Measurements from ENCODE around the gene COQ10A. TPM values are rescaled to one million over a fixed set of nuclear protein-coding genes. Genes with fewer than 3 reads are reported as not detected.

Gene COQ10A
- total RNA-seq, 1 donor from 2014 or later, result 7.9 TPM

- DNase-seq (ENCODE audit: low read depth in 2 of 2), result peak; percentile 97 to 99
Measured at GRCh38 chr12:56315622-56316473, 49.1 kb downstream of the COQ10A start, which contains the start of gene CNPY2. CNPY2 (minus strand) TSS chr12:56315988; CDS start chr12:56315217, 771 bp downstream.

GRCh38 chr12:56317675-56318074 lies 50.9 kb downstream of the COQ10A start:
- DNase-seq (ENCODE audit: low read depth in 2 of 2), result no peak

Other genes starting within 250 kb of the COQ10A start
- gene IKZF4, start 245.9 kb upstream of the COQ10A start, total RNA-seq, result 0.20 and 0.22 TPM in 2 replicates
- 99.2 and 124 TPM in 2 replicates for gene RPS26, start 225.0 kb upstream of the COQ10A start, total RNA-seq
- under 0.01 and 0.22 TPM in 2 replicates for gene ERBB3, start 186.8 kb upstream of the COQ10A start, total RNA-seq
- gene PA2G4, start 162.4 kb upstream of the COQ10A start, total RNA-seq, result 80.8 and 102 TPM in 2 replicates
- 2,546 and 2,559 TPM in 2 replicates for gene RPL41, start 150.3 kb upstream of the COQ10A start, total RNA-seq
- 2.6 and 5.0 TPM in 2 replicates for gene ZC3H10, start 148.7 kb upstream of the COQ10A start, total RNA-seq
- 270 and 326 TPM in 2 replicates for gene ESYT1, start 138.7 kb upstream of the COQ10A start, total RNA-seq
- gene MYL6B, start 114.4 kb upstream of the COQ10A start, total RNA-seq, result 63.6 and 75.0 TPM in 2 replicates
- gene MYL6, start 108.6 kb upstream of the COQ10A start, total RNA-seq, result 2,671 and 3,118 TPM in 2 replicates
- 31.4 and 45.8 TPM in 2 replicates for gene SMARCC2, start 77.5 kb upstream of the COQ10A start, total RNA-seq
- gene RNF41, start 45.0 kb upstream of the COQ10A start, total RNA-seq, result 42.5 and 73.0 TPM in 2 replicates
- gene NABP2, start 42.6 kb upstream of the COQ10A start, total RNA-seq, result 17.5 and 21.1 TPM in 2 replicates
- gene SLC39A5, start 36.9 kb upstream of the COQ10A start, total RNA-seq, result not detected in 2 replicates
- gene ANKRD52, start 8.6 kb upstream of the COQ10A start, total RNA-seq, result 8.3 and 10.7 TPM in 2 replicates
- gene CS, start 33.4 kb downstream of the COQ10A start, total RNA-seq, result 75.6 and 111 TPM in 2 replicates
- gene CNPY2, start 49.0 kb downstream of the COQ10A start, total RNA-seq, result 55.6 and 69.2 TPM in 2 replicates
- 5.7 and 10.9 TPM in 2 replicates for gene PAN2, start 67.1 kb downstream of the COQ10A start, total RNA-seq
- gene IL23A, start 71.9 kb downstream of the COQ10A start, total RNA-seq, result under 0.01 TPM in 1 of 2 replicates, not detected in the other
- gene STAT2, start 93.2 kb downstream of the COQ10A start, total RNA-seq, result 34.7 and 79.4 TPM in 2 replicates
- gene APOF, start 95.9 kb downstream of the COQ10A start, total RNA-seq, result not detected in 2 replicates
- 7.3 and 8.3 TPM in 2 replicates for gene TIMELESS, start 182.5 kb downstream of the COQ10A start, total RNA-seq
- gene MIP, start 187.7 kb downstream of the COQ10A start, total RNA-seq, result under 0.01 and 0.40 TPM in 2 replicates
- 1.3 and 1.8 TPM in 2 replicates for gene SPRYD4, start 201.6 kb downstream of the COQ10A start, total RNA-seq
- gene GLS2, start 221.2 kb downstream of the COQ10A start, total RNA-seq, result 0.20 TPM in 1 of 2 replicates, not detected in the other